Activated naive CD4-positive, alpha-beta T cell treated with anti-CD3 and anti-CD28 coated beads, Interleukin-2, amount 10 ng/mL, durations not matched to agents 7 days and 5 days (primary cell): Measurements from ENCODE around the gene TMCC2.

Source experiments
- CTCF ChIA-PET: fragments of 350-600 bp; sonication (Branson Sonifier 250); formaldehyde crosslinking; loops from one replicate; lab custom pipeline; 2021; ENCODE audit warnings: antibody characterized with exemption; lab: Charles Lee
- DNase-seq: peaks from one replicate; pipeline ENCODE4 v3.0.0-alpha.2; 2020
- H3K27ac Mint-ChIP-seq: one replicate; pipeline ENCODE4 v1.8.0; 2021; ENCODE audit warnings: mild to moderate bottlenecking, moderate library complexity, mixed read lengths
- H3K27me3 Mint-ChIP-seq: one replicate; pipeline ENCODE4 v1.8.0; 2021; ENCODE audit warnings: mild to moderate bottlenecking, mixed read lengths
- H3K36me3 Mint-ChIP-seq: one replicate; pipeline ENCODE4 v1.8.0; 2021; ENCODE audit warnings: mixed read lengths
- H3K4me1 Mint-ChIP-seq: one replicate; pipeline ENCODE4 v1.8.0; 2021; ENCODE audit warnings: mixed read lengths
- H3K4me3 Mint-ChIP-seq: one replicate; pipeline ENCODE4 v1.8.0; 2021; ENCODE audit warnings: mild to moderate bottlenecking, moderate library complexity, mixed read lengths
- H3K9me3 Mint-ChIP-seq: one replicate; pipeline ENCODE4 v1.8.0; 2021; ENCODE audit warnings: mixed read lengths

TMCC2 gene

DNA sequence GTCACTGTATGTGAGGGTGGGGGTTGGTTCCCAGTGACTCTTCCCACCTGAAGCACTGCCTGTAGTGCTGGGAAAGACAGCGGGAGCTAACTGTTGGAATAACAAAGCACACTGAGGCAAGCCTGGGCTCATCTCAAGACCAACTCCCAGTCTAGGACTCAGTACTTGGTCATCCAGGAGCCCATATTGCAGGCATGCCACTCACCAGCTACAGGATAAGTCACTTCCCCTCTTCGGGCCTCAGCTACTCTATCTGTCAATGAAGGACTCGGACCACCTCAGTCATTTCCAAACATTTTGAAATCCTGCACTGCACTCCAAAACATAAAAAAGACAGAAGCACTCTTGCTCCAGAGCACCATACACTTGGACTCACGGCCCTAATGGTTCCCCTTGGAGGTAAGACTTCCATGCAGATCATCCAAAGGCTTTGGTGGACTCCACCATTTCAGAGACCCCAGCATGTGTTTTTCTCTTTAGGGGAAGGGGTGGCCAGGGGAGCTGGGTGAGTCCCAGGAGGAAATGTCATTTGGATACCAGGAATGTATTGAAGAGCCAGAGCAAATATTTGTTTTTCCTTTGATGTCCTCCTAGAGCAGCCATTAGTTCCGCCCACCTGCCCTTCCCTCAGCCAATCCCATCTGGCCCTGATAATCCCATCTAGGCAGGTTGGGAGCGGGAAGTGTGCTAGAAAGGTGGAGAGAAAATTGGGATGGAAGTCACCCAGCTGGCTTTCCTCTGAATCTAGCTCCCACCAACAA lies 90.7 kb downstream of the TMCC2 start:
- Mint-ChIP-seq H3K4me3 (peak overlapping the region; percentile 90), H3K36me3 (peaks cover 38% of the 10 kb centered on the region), H3K9me3 (no peaks in the 10 kb centered on the region), H3K27me3 (peaks cover 1% of the 10 kb centered on the region), H3K27ac (peak overlapping the region; percentile 61), H3K4me1 (peaks cover 74% of the 10 kb centered on the region)
- CTCF ChIA-PET, result interaction anchor here (1.0 to 29.1 kb wide), 8 partner anchors 8 to 123 kb away, joined by 3 to 1108 read pairs (median 4); no protein-coding TSS in a partner anchor
- DNase-seq, result no peak

DNA sequence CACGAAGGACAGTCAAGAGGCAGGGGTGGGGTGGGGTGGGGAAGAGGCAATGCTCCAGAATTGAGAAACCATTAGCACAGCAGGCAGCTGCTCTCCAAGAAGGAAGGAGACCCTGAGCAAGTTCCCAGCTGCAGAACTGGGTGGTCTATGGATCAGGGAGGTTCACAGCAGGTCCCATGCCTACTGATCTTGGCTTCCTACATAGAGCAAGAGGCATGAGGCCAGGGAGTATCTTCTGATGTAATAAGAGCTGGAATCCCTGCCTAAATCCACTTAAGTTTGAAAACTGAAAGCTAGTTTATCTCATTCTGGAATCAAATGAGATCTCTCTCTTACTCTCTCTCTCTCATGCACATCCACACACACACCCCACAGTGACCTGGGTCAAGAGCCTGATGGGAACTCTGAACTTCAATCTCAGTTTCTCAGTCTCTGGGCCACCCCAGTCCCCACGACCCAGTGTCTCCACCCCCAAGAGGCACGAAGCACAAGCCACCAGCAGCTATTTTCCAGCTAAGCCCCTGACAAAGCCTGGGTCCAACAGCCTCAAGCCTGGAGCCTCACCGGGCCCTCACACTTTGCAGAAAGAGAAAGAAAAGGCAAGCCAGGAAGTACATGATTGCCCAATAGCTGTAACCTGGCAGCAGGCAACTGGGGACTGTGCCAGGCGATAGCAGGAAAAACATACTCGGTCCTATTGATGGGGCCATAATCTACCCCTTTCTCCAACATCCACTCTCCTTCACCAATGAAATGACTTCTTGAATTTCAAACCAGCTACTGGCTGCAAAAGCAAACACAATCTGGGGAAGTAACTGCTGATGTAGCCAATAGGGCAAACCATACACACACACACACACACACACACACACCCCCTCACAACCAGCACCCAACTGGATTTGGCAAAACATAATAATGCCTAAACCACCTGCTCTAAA lies 91.6 kb downstream of the TMCC2 start:
- Mint-ChIP-seq H3K36me3 (peaks cover 38% of the 10 kb centered on the region), H3K4me1 (peaks cover 71% of the 10 kb centered on the region), H3K4me3 (peak overlapping the region; percentile 90), H3K27ac (peak overlapping the region; percentile 79), H3K27me3 (peaks cover 9% of the 10 kb centered on the region), H3K9me3 (no peaks in the 10 kb centered on the region)
- CTCF ChIA-PET, result interaction anchor here (1.0 to 29.1 kb wide), 7 partner anchors 10 to 216 kb away, joined by 3 to 1108 read pairs (median 3); no protein-coding TSS in a partner anchor
- DNase-seq, result peak; percentile 55

DNA sequence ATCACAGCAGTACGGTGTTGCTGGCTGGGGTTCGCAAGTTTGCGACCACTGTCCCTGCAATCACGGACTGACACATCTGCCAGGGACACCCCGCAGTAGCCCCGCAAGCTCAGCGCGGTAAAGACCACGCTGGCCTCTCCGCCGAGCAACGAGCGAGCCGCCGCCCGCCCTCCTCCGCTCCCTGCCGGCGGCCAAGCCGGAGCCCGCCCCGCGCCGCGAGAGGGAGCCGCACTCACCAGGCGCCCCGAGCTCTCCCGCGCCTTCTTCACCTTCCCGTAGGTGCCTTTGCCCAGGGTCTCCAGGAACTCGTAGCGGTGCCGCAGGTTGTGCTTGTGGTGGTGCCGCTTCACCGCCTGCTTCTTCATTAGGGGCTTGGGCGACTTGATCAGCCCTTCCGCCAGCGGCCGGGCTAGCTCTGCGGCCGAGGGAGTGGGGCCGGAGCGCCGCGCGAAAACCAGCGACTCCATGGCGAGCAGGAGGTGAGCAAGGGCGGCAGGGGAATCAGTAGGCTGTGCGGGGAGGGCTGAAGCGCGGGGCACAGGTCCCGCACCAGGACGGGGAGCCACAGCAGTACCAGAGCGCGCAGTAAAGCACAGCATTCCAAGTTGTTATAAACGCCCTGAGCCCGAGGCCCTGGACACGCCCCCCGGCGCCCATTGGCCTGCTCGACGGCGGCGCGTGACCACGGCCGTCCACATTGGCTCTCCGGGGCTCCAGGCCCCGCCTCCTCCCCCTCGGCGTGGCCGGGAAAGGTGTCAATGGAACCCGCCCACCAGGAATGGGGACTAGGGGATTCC lies 93.6 kb downstream of the TMCC2 start, which contains the start of gene NUAK2:
NUAK2 (minus strand) TSS at position 584 of the 797 bp plus-strand sequence; CDS start at position 467, 117 bp downstream.
- H3K4me1 Mint-ChIP-seq, result peaks cover 65% of the 10 kb centered on the region
- peak within 1 kb of the TSS; percentile 87 for H3K27ac Mint-ChIP-seq
- no peaks in the 10 kb centered on the region for H3K9me3 Mint-ChIP-seq
- peak; percentile 88 for DNase-seq
- CTCF ChIA-PET, result interaction anchor here (0.8 to 29.1 kb wide), 6 partner anchors 10 to 44 kb away, joined by 3 to 1108 read pairs (median 4); no protein-coding TSS in a partner anchor
- H3K36me3 Mint-ChIP-seq, result peaks cover 31% of the 10 kb centered on the region
- peak within 1 kb of the TSS; percentile 90 for H3K4me3 Mint-ChIP-seq
- peaks cover 27% of the 10 kb centered on the region for H3K27me3 Mint-ChIP-seq

DNA sequence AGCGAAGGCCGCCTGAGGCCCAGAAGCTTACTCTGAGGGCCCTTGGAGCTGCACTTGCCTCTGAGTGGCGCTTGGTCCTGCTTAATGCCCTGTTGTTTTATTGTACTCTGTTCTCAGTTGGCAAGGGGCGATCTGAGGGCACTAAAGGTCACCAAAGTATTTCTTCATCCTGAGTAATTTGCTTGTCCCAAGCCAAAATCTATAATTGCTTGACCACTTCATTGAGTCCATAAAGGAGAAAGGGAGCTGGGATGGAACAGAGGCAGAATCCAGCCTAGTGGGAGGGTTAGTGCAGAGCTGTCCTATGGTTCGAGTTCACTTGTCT lies 94.2 kb downstream of the TMCC2 start:
- no peak for DNase-seq
- Mint-ChIP-seq H3K9me3 (no peaks in the 10 kb centered on the region), H3K27ac (no peak overlapping the region), H3K4me3 (peak overlapping the region; percentile 90), H3K4me1 (peaks cover 59% of the 10 kb centered on the region), H3K36me3 (peaks cover 27% of the 10 kb centered on the region), H3K27me3 (peaks cover 32% of the 10 kb centered on the region)
- CTCF ChIA-PET, result interaction anchor here (0.8 to 29.1 kb wide), 7 partner anchors 8 to 44 kb away, joined by 3 to 1108 read pairs (median 5); no protein-coding TSS in a partner anchor
